HG03196 (cell line): ENCODE results near the gene DNAH6.
"Not testable (repeated sequence)": the region's sequence is repeated elsewhere in the genome, so short reads cannot be mapped to it uniquely, and the experiment has no call there.

ENCODE experiments used
- ATAC-seq: cut with Tn5 transposase; IDR thresholded peaks from one replicate; pipeline ENCODE4 v1.9.1; 2021; ENCODE audit not compliant: unreplicated experiment

DNAH6 gene

GRCh38 chr2:84732897-84733778, 216.8 kb downstream of the DNAH6 start:
- no peak for ATAC-seq

GRCh38 chr2:84735389-84735788, 219.1 kb downstream of the DNAH6 start:
- ATAC-seq: no peak

- peak; percentile 92 for ATAC-seq
Observed at GRCh38 chr2:84741182-84741822, 225.0 kb downstream of the DNAH6 start.

GRCh38 chr2:84748341-84748740, 232.0 kb downstream of the DNAH6 start:
- no peak for ATAC-seq

GRCh38 chr2:84749442-84749841, 233.1 kb downstream of the DNAH6 start:
- ATAC-seq: no peak

GRCh38 chr2:84755096-84755495, 238.8 kb downstream of the DNAH6 start:
- ATAC-seq: no peak

GRCh38 chr2:84757648-84758047, 241.3 kb downstream of the DNAH6 start:
- no peak for ATAC-seq

GRCh38 chr2:84766791-84767190, 250.5 kb downstream of the DNAH6 start:
- no peak for ATAC-seq

GRCh38 chr2:84768840-84769239, 252.5 kb downstream of the DNAH6 start:
- ATAC-seq: no peak

GRCh38 chr2:84770280-84770679, 254.0 kb downstream of the DNAH6 start:
- ATAC-seq: no peak

GRCh38 chr2:84771251-84771650, 255.0 kb downstream of the DNAH6 start:
- no peak for ATAC-seq

- ATAC-seq: not testable (repeated sequence)
Observed at GRCh38 chr2:84773562-84773961, 257.3 kb downstream of the DNAH6 start.

- no peak for ATAC-seq
Observed at GRCh38 chr2:84776011-84776410, 259.7 kb downstream of the DNAH6 start.

- ATAC-seq: no peak
Observed at GRCh38 chr2:84778911-84779690, 262.8 kb downstream of the DNAH6 start.

GRCh38 chr2:84779781-84780180, 263.5 kb downstream of the DNAH6 start:
- ATAC-seq: no peak

GRCh38 chr2:84781942-84782716, 265.8 kb downstream of the DNAH6 start:
- ATAC-seq: no peak

- ATAC-seq: no peak
Observed at GRCh38 chr2:84782717-84783442, 266.6 kb downstream of the DNAH6 start.

- no peak for ATAC-seq
Observed at GRCh38 chr2:84785950-84786349, 269.7 kb downstream of the DNAH6 start.

GRCh38 chr2:84786601-84787000, 270.3 kb downstream of the DNAH6 start:
- ATAC-seq: no peak

- ATAC-seq: no peak
Observed at GRCh38 chr2:84788027-84788426, 271.7 kb downstream of the DNAH6 start.
